ENCODE results near the gene STK16.
A peak's percentile ranks its signal among the peaks of the same experiment; 100 is the strongest.
"Not testable (repeated sequence)": the region's sequence is repeated elsewhere in the genome, so short reads cannot be mapped to it uniquely, and the experiment has no call there.

STK16 gene

GRCh38 chr2:219246559-219246958 lies 1.3 kb downstream of the STK16 start:
- DNase-seq: no peak

DNA sequence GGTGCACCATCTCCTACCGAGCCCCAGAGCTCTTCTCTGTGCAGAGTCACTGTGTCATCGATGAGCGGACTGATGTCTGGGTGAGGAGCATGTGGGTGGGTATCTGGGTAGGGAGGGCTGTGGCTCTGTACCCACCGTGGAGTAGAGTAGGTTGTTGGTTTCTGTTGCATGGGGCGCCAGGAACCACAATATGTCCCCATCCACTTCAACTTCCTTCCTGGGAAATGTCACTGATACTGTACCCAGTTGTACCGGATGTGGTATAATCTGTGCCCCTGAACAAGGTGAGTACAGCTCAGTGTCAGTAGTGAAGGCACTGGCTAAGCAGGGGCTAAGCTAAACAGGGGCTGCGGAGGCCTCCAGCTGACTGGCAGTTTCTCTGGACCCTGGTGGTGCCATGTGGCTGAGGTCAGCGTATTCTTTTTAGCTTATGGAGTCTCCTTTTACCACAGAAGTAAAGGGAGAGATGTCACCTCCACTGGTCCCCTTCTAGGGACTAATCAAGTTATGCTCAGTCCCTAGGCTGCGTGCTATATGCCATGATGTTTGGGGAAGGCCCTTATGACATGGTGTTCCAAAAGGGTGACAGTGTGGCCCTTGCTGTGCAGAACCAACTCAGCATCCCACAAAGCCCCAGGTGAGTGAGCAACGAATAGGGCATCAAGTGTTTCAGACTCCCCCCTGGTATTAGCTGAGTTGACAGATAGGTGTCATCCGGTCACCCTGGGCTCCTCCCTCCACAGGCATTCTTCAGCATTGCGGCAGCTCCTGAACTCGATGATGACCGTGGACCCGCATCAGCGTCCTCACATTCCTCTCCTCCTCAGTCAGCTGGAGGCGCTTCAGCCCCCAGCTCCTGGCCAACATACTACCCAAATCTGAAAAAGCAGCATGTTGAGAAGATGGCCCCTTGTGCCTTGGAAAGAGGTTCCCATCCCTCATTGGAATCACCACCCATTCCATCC lies 2.7 kb downstream of the STK16 start:
- DNase-seq: no peak

DNA sequence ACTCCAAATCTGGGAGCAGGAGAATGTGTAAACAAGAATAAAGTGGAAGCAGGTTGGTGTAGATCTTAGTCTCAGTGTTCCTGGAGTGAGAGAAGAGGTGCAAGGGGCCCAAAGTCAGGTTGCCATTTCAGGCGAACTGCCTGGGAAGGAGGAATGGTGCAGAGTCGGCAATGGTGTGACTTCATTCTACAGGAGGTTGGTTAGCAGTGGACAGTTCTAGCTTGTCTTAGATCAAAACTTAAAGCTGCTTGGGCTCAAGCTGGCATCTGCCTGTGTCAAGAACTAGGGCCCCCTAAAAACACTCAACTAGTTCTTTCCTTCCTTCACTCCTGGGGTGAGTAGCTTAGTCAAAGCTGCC lies 3.5 kb downstream of the STK16 start:
- DNase-seq: no peak

- DNase-seq: peak in 1 of 2 donors; percentile 54
These were observed 4.1 kb downstream of the STK16 start for GRCh38 chr2:219249203-219249980.

DNA sequence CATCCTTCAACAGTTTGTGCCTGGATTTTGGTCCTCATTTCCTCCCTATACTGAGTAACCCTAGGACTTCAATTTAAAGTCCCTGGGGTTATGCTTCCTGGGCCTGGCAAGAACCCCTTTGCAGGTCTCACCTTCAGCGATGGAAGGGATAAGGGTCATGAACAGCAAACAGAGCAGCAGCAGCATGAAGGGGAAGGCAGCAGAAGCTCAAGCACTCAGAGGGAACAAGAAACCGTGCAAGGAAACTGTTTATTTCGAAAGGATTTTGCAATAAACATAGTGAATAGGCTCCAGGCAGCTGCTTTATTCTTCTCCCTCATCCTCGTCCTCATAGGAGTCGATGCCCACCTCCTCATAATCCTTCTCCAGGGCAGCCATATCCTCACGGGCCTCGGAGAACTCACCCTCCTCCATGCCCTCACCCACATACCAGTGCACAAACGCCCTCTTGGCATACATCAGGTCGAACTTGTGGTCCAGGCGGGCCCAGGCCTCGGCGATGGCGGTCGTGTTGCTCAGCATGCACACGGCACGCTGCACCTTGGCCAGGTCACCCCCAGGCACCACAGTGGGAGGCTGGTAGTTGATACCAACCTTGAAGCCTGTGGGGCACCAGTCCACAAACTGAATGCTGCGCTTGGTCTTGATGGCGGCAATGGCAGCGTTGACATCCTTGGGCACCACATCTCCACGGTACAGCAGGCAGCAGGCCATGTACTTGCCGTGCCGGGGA lies 4.9 kb downstream of the STK16 start:
- no peak for DNase-seq

DNA sequence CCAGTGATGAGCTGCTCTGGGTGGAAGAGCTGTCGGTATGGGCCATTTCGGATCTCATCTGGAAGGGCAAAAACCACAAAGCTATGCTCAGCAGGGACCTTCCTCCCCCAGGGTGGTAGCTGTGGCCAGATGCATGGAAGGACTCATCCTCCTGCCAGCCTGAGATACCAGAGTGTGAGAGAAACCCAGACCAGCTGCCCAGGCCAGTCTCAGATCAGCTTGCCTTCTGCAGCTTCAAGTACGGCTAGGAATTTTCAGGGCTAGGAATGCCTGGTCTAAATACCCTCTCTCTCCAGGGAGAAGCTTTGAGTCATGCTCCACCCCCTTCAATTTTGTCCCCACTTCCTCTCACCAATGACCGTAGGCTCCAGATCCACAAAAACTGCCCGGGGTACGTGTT lies 6.4 kb downstream of the STK16 start:
- DNase-seq: no peak

GRCh38 chr2:219252084-219252483 lies 6.8 kb downstream of the STK16 start:
- DNase-seq: no peak

DNA sequence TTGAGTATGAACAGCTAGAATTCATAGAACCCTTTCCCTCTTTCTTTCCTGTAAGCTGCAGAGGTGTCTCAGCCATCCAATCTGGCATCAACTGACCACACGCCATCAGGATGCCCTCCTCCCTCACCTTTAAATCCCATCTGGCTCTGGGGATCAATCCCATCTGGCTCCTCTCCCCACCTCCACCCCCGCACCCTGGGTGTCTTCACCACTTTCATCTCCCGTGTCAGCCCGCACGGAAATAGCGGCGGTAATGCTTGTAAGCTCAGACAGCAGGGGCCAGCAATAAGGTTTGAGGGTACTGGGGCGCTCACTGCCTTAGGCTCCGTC lies 7.3 kb downstream of the STK16 start:
- DNase-seq: no peak

DNA sequence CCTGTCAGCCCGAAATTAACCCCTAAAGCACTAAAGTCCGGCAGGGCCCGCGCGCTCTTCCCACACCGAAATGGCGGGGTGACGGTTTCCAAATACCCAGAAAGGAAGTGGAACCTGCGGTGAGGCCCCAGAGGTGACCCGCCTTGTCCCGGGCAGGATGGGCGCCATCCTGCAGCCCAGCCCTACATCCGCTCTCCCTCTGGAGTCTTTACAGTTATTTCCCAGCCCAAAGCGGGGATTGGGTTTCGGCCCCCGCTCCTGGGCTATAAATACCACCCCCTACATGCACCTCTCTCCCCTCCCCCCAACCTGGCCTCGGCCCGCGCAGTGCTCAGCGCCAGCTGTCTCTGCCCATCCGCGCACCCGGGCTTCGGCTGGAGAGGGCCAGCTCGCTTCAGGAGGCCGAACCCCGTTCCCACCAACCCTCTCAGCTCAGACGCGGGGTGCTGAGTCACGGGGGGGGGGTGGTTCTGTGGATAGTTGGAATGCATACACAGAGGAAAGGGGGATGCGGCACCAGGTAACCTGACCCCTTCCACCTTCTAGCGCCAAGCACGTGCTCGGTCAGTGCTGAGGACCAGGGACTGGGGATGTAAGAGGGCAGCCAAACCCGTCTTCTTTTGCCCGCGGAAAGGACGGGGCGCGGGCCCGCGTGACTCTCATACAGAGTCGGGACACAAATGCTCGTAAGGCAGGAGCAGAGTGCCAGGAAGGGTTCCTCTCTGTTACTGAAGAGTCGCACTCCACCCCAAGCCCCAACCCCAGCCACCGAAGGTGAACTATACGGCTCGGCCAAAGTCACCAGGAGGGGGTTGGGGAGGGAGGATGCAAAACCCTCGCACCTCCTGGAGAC lies 7.8 kb downstream of the STK16 start, which contains the start of gene TUBA4B:
Gene TUBA4B, plus strand, starts transcription at position 344 of the 853 bp plus-strand sequence. Its CDS starts 165 bp downstream, at position 509.
- DNase-seq: peak in 1 of 2 donors; percentile 70

- DNase-seq: peak; percentile 31 to 70
These were observed 8.7 kb downstream of the STK16 start, which contains the start of gene TUBA4A for GRCh38 chr2:219253753-219254589. Gene TUBA4A, minus strand, starts transcription at chr2:219253918. Its CDS starts 60 bp downstream, at chr2:219253858.

- DNase-seq: peak; percentile 70 to 80
These were observed 9.4 kb downstream of the STK16 start for GRCh38 chr2:219254590-219255201.

DNA sequence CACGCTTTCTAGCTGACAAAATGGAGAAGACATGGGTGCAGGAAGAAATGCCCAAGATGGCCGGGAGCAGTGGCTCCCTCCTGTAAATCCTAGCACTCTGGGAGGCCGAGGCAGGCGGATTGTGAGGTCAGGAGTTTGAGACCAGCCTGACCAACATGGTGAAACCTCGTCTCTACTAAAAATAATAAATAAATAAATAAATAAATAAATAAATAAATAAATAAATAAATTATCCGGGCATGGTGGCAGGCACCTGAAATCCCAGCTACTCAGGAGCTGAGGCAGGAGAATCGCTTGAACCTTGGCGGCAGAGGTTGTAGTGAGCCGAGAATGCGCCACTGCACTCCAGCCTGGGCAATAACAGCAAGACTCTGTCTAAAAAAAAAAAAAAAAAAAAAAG lies 13.7 kb downstream of the STK16 start:
- DNase-seq: not testable (repeated sequence)

DNA sequence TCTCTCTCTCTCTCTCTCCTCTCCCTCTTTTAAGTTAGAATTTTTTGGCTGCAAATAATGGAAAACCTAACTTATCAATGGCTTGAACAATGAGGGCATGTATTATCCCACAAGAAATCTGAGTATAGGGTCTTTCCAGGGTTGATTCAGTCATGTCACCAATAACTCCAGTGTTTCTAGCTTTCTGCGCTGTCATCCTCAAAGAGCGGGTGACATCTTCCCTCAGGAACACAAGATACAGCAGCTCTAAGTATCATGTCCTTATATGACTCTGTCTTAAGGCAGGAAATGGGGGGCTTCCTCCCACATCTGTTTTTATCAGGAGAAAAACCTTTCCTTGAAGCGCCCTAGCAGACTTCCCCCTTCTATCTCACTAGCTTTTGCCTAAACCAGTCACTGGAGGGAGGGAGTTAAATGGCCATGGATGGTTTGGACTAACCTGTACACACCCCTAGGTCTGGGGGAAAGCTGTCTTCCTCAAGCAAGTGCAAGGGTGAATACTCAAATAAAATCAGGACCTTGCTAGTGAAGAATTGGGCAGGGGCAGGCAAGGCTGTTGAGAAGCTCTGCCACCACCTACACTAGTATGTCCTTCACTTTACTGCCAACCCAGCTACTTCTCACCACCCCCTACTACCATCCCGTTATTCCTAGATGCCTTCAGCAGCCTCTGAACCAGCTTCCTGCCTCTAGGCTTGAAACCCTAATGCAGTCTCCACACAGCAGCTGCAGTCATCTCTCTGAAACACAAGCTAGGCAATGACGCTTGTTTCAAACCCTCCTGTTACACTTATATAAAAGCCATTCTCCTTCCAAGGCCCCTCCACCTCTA lies 16.0 kb downstream of the STK16 start:
- DNase-seq: peak in 1 of 2 donors; percentile 22

- DNase-seq: no peak
These were observed 21.0 kb downstream of the STK16 start for GRCh38 chr2:219266232-219266631.

DNA sequence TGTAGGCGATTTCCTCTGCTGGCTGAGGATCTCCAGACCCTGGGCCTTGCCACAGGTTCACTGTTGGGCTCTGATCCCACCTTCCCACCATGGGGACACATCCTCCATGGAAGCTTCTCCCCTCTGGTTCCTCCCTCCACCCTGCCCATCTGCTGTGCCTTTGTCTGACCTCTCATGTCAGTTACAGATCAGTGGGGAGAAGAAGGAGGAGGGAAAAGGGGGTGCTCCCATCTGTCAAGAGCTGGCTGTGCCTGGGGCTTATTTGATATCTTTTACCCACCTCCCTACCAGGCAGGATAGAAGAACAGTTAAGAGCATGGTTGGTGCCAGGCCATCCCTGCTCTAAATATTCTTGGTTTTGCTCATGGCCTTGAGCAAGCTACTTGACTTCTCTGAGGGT lies 21.6 kb downstream of the STK16 start:
- DNase-seq: no peak

DNA sequence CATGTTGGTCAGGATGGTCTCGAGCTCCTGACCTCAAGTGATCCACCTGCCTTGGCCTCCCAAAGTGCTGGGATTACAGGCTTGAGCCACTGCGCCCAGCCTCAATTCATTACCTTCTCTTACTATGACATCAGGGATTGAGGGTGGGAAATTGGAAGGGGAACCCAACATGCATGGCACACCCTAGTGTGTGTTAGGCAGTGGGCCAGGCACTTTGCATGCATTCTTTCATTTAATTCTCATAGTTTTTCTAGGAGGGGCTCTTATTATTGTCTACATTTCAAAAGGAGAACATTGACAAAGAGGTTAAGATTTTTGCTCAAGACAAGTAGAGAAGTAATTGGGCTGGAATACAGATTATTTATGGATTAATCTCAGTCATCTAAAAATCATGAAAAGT lies 23.0 kb downstream of the STK16 start:
- DNase-seq: no peak

DNA sequence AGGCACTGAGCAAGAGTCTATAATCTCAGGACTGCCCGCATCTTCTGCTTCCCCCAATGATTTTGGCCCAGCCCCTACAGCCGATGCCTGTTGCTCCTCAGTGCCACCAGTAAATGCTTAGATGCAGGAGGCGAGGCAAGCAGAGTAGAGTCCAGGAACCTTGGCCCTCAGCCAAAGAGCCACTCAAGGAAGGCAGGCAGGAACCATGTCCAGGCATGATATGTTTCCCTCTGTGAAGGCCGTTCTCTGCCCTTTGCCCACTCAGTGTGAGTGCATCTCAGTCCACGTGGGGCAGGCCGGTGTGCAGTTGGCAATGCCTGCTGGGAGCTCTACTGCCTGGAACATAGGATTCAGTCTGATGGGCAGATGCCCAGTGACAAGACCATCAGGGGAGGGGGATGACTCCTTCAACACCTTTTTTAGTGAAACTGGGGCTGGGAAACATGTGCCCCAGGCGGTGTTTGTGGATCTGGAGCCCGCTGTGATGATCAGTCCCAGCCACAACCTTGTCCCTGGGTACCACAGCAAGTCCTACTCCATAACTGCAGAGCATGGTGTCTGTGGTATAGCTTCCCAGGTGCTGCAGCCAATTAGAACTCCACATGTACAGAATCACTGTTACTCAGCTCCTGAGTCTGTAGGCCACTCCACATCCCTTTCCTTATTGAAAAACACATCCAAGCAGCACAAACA lies 24.2 kb downstream of the STK16 start:
- no peak for DNase-seq

DNA sequence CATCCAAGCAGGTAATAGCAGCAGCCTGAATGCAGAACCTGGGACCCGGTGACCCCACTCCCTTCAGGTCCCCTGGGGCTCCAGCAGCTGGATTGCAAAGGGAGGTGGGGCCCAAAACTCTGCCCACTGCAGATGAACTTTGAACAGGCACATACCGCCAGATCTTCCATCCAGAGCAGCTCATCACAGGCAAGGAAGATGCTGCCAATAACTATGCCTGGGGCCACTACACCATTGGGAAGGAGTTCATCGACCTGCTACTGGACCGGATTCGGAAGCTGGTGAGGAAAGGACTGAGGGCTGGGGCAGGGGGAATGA lies 24.7 kb downstream of the STK16 start:
- DNase-seq: no peak

DNA sequence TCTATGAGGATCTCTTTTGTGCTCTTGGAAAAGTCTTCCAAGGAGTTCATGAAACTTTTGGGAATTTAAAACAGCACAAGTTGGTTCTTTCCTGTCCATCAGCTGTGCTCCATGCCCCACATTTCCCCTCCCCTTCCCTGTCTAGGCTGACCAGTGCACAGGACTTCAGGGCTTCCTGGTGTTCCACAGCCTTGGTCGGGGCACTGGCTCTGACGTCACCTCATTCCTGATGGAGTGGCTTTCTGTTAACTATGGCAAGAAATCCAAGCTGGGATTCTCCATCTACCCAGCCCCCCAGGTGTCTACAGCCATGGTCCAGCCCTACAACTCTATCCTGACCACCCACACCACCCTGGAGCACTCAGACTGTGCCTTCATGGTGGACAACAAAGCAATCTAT lies 25.7 kb downstream of the STK16 start:
- no peak for DNase-seq
